Activated CD4-positive, CD25-positive, alpha-beta regulatory T cell treated with anti-CD3 and anti-CD28 coated beads, Interleukin-2, amount 50 U/mL, for 72 hours (primary cell): ENCODE measurements around the gene MLF2.

Experiments
- DNase-seq: peaks from one replicate; pipeline ENCODE4 v3.0.0; 2021

MLF2 gene

GRCh38 chr12:6778217-6778573 is 25.3 kb upstream of the MLF2 start:
- DNase-seq: no peak

GRCh38 chr12:6777386-6777785 is 24.4 kb upstream of the MLF2 start:
- DNase-seq: no peak

GRCh38 chr12:6775185-6776174 is 22.5 kb upstream of the MLF2 start:
- no peak for DNase-seq

GRCh38 chr12:6774499-6775062 is 21.6 kb upstream of the MLF2 start:
- DNase-seq: no peak

- no peak for DNase-seq
Measured at GRCh38 chr12:6773590-6774351, 20.8 kb upstream of the MLF2 start.

GRCh38 chr12:6772726-6773589 is 20.0 kb upstream of the MLF2 start:
- no peak for DNase-seq

GRCh38 chr12:6772331-6772695 is 19.4 kb upstream of the MLF2 start, which contains the start of gene LAG3:
Gene LAG3, plus strand, starts transcription at chr12:6772520. Its CDS starts 333 bp downstream, at chr12:6772853.
- no peak for DNase-seq

- no peak for DNase-seq
Measured at GRCh38 chr12:6771509-6772330, 18.8 kb upstream of the MLF2 start.

GRCh38 chr12:6771091-6771495 is 18.2 kb upstream of the MLF2 start:
- DNase-seq: no peak

GRCh38 chr12:6770600-6770999 is 17.7 kb upstream of the MLF2 start:
- no peak for DNase-seq

GRCh38 chr12:6770094-6770493 is 17.2 kb upstream of the MLF2 start:
- DNase-seq: no peak

- DNase-seq: no peak
Measured at GRCh38 chr12:6769666-6770065, 16.7 kb upstream of the MLF2 start.

- no peak for DNase-seq
Measured at GRCh38 chr12:6768990-6769389, 16.0 kb upstream of the MLF2 start.

- DNase-seq: no peak
Measured at GRCh38 chr12:6768437-6768914, 15.5 kb upstream of the MLF2 start.

- DNase-seq: no peak
Measured at GRCh38 chr12:6767353-6768319, 14.7 kb upstream of the MLF2 start.

GRCh38 chr12:6766651-6767349 is 13.9 kb upstream of the MLF2 start:
- peak; percentile 68 for DNase-seq

- DNase-seq: no peak
Measured at GRCh38 chr12:6765634-6766581, 13.0 kb upstream of the MLF2 start, which contains the start of gene PTMS. Gene PTMS, plus strand, starts transcription at chr12:6766363. Its CDS starts 343 bp downstream, at chr12:6766706.

GRCh38 chr12:6765048-6765633 is 12.2 kb upstream of the MLF2 start:
- DNase-seq: no peak
